ENCODE data around the gene HEPACAM2.

Gene HEPACAM2

DNA sequence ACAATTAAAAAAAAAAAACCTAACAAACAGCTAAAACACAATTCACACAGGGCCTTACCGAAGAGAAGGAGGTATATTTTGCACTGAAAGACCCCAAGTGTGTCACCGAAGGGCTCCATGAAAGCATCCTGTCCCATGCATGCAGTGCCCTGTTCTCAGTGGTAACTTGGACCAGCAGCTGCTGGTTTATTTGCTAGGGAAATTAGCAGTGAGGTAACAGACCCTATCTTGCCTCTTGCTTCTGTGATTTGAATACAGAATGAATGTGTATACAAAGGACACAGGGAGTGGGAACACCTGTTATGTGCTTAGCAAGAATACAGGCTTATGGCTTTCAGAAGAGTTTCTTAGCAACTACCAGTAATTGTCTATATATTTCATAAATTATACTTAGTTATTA lies at the start of gene HEPACAM2:
TSS of gene HEPACAM2 (minus strand) at position 160 of the 400 bp plus-strand sequence.
- no peak for DNase-seq

DNA sequence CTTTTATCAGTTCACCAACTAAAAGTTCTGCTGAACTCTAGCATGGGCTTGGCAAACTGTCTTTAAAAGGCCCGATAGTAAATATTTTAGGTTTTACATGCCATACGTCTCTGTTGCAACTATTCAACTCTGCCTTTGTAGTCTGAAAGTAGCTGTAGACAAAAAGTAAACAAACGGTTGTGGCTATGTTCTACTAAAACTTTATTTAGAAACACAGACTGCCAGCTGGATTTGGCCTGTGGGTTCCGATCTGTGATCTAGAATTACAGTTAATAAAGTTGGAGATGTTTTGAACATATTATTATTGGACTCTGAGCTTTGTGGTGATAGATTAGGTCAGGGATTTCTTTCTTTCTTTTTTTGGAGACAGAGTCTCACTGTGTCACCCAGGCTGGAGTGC lies 39.0 kb upstream of the HEPACAM2 start:
- DNase-seq, result no peak

- DNase-seq, result no peak
Observed at GRCh38 chr7:93262535-93262934, 36.3 kb upstream of the HEPACAM2 start.

DNA sequence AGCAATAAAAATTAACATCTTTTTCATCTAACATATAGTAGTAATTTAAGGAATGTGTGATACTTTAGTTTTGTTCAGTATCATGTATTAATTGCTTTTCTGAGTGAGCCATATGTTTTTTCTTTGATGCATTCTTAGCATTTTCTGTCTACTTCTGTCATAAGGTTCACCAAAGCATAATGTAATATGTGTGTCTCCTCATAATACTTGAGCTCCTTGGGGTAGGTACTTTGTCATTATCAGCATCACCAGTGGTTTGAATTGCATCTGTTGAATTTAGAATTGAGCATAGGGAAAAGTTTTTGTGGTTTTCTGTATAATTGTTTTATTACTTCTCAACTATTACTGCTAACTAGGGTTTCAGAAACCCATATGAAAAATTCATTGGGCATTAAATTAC lies 32.4 kb upstream of the HEPACAM2 start:
- DNase-seq, result no peak

DNA sequence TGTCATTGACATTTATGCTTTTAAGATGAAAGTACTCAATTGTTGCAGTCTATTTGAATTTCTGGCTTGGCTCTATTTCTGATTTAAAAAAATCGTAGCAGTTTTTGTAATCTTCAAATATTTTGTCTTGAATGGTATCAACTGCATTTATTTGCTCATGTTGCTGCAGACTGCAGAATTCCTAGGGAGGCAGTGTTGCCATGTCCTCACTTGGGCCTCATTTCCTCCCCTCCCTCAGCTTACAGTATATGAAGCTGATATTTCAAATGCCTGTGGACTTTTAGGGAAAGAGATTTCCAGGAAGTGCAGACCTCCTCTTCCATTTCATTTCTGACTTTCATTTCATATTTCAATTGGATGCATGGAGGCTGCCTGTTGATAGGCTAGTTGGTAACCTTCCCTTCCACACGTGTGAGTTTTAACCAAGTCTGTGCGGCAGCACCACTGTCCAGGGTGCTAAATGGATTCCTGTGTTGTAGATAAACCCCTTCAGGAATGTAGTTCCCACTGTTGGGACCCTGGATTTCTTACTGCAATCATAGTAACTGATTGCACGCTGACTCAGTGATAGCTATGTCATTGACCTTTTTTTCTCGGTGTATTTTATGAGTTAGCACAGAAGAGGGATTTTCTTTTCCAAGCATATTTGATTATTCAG lies 23.4 kb upstream of the HEPACAM2 start:
- DNase-seq, result no peak

- DNase-seq, result no peak
Observed at GRCh38 chr7:93245525-93246432, 19.5 kb upstream of the HEPACAM2 start.

DNA sequence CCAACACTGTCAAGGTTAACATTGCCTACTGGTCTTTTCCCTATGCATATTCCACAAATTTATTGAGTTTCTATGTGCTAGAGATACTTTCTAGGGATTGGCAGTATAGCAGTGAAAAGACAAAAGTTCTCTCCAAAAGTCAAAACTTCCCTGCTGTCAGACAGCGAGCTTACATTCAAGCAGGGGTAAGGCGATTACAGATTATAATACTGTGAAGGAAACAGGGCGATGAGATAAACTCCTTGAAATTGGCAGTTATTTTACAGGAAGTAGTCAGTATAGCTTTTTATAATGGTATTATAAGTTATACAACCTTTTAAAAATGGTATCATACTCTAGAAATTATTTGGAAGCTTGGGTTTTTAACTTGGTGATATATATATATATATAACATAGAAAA lies 15.8 kb upstream of the HEPACAM2 start:
- DNase-seq, result no peak

DNA sequence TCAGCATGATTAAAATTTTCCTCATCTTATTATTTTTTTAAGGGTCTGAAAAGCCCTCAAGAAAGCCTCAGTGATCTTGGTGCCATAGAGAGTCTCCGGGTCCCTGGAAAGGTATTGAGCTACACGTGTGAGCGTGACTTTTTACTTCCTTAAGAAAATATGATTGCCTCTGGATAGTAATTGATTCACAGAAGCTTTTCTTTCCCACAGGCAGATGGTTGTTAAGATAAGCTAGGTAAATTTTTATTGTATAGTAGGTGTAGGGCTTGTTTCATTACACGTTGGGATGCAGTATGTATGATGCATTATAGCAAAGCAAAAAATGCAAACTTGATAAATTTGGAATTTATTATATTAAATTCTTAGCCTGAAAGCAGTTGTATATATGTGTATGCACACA lies 13.6 kb upstream of the HEPACAM2 start:
- no peak for DNase-seq

DNA sequence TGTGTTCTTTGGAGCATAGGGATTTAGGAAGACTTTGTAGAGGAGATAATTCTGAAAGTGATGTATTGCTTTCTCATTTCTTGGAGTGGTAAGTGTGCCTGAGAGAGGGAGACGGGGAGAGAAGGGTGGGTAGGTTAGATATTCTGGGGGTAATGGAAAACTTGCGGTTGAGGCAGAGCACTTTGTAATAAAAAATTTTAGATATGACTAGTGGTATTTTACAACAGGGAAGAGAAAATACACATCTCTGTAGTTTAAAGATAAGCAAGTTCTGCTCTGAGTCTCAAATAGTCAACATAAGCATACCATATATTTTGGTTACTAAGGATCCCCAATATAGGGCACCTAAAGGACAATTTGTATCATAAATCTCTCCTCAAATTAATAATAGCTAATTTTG lies 12.5 kb upstream of the HEPACAM2 start:
- DNase-seq, result no peak

DNA sequence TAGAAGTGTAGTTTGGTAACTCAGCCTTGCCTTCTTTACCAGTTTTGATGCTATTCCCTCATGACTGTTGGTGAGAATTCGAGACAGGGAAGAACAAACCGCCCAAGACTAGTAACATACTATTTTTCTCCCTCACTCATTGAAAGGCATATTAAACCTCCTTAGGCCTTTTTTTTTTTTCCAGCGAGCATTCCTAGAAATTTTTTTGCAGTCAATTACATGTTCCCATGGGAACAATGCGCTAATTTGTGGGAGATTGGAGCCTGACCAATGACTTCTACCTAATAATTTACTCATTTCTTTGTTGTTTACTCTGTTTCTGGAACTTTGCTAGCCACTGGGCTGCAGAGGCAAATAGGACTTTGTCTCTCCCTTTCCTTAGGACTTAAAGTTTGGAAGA lies 11.9 kb upstream of the HEPACAM2 start:
- no peak for DNase-seq

DNA sequence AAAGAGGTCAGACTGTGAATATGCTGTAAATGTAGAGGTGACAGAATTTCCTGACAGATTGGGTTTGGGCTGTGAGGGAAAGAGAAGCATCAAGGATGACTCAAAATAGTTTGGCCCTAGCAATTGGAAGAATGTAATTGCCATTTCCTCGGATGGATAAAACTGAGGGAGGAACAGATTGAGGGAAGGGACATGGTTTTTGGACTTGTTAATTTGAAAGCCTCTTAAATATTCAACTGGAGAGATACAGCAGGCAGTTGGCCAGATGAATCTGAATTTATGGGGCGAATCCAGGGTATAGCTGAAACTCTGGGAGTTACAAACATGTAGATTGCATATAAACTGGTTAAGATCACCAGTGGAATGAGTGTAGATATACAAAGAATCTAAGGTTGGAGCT lies 9.3 kb upstream of the HEPACAM2 start:
- DNase-seq, result no peak

DNA sequence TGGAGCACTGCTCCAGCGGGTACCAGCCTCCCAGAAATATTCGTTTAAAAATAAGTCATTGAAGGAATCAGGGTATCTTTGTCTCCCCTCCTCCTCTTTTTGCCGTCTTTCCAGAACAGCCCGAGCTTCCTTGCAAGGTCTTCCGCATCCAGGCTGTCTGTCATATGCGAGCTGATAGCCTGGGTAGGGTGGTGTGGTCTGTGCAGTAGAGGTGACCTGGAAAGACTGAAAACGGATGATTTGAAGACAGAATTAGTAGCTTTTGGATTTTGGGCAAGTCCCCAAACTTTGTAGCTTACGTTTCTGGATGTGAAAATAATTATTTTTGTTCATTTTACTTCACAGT lies 6.4 kb upstream of the HEPACAM2 start:
- no peak for DNase-seq

DNA sequence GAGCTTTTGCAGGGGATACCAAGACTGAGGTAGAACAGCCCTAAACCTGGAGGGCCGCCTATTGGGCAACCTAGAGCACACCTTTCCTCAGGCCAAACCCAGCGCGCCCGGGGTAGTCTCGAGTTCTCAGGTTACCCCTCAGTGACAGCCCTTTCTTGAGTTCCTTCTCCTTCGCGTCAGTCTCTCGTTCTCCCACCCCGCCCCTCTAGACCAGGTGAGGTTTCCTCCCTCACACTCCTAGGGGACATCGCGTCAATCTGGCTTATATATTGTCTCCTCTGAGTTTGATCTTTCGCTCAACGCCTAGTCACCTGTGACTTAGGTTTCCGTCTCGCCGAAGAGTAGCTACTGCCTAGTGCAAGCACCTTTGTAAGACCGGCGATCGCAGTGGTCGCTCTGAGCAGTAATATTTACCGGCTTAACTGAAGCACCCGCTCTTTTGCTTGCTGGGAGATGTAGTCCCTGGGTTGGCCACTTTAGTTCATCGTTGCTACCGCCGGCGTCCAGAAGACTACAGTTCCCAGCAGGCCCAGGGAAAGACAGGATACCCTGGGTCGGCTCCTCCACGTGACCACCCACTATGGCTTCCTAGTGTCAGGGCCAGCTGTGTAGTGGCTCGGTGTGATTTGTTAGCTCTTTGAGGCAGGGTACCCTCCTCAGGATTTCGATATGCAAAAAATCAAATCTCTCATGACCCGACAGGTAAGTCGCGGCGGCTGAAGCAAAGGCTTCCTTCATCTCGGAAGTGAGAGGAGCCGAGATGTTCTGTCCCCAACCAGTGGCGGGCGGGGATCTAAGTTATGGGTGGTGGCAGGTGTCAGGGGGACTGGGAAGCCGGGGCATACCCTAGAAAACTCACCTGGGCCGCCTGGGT lies 5.8 kb upstream of the HEPACAM2 start, which contains the start of gene VPS50:
TSS of gene VPS50 (plus strand) at position 568 of the 874 bp plus-strand sequence. CDS start at position 670, 102 bp downstream.
- DNase-seq, result peak; percentile 78 to 90

DNA sequence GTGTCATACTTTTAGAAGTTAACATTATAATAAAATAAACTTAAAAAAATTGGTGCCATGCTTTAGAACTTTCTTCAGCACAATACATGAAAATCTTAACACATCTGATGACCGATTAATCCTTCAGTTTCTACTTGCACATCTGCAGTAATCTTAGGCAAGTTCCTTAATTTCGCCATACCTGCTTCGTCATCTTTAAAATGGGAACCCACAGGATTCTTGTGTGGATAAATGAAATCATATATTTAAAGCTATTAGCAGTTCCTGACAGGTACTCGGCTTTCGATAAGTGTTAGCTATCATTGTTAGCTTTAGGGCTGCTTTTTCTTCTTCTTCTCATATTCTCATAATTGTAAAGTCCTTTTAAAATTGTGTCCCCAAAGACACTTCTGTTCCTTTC lies 5.0 kb upstream of the HEPACAM2 start:
- no peak for DNase-seq

- DNase-seq, result no peak
Observed at GRCh38 chr7:93228302-93228701, 2.0 kb upstream of the HEPACAM2 start.

GRCh38 chr7:93219868-93220267 lies 6.4 kb downstream of the HEPACAM2 start:
- DNase-seq, result no peak

- DNase-seq, result no peak
Observed at GRCh38 chr7:93218997-93219827, 7.1 kb downstream of the HEPACAM2 start.

- DNase-seq, result no peak
Observed at GRCh38 chr7:93212881-93213280, 13.4 kb downstream of the HEPACAM2 start.

DNA sequence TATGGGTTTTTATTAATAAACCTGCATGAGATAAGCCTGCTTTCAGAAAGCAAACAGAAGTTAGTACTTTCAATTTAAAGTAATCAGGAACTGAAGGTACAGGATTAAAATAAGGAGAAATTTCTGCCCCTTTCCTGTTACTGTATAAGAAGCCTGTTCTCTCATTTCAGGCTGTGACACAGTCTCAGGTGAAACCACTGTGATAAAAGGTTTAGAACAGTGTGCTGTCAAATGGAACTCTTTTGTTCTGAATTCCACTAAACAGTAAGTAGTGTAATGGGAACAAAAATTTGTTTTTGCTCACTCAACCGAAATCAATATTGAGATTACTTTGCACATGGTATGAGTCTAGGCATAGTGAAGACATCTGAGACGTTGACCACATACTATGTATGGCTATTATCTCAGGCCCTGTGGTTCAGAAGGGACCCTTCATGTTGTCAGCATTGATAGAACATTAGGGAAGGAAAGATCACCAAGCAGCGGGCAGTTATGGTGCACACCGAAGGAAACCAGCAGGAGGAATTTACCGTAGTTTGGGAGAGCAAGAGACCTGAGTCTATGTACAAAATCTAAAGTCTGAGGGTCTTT lies 14.9 kb downstream of the HEPACAM2 start:
- no peak for DNase-seq

- no peak for DNase-seq
Observed at GRCh38 chr7:93205046-93205445, 21.2 kb downstream of the HEPACAM2 start.

GRCh38 chr7:93203496-93203895 lies 22.8 kb downstream of the HEPACAM2 start:
- no peak for DNase-seq

All from cerebellar nuclear complex (tissue), 1 donor.